Osteoblast (primary cell): Measurements from ENCODE around the gene IFIT3. TPM values are rescaled to one million over a fixed set of nuclear protein-coding genes. Genes with fewer than 3 reads are reported as not detected.
A peak's percentile ranks its signal among the peaks of the same experiment; 100 is the strongest.

ENCODE experiments used
- DNase-seq: peaks from one replicate; pipeline ENCODE4 v3.0.0; 2011; ENCODE audit warnings: low spot score, mixed read lengths; ENCODE audit not compliant: insufficient read length; ENCODE audit errors: missing footprints
- H2AFZ ChIP-seq: 2 replicates; pipeline ENCODE4 v1.6.0; 2011; ENCODE audit warnings: mild to moderate bottlenecking, low read length
- H3K27ac ChIP-seq: 2 replicates; pipeline ENCODE4 v1.5.1; 2011; ENCODE audit warnings: mild to moderate bottlenecking, low read depth, low read length, moderate library complexity
- H3K27me3 ChIP-seq: 2 replicates; pipeline ENCODE4 v1.6.0; 2012; ENCODE audit warnings: mild to moderate bottlenecking, control low read depth, inconsistent platforms, low read length, moderate library complexity; ENCODE audit not compliant: insufficient read depth
- H3K36me3 ChIP-seq: 2 replicates; pipeline ENCODE4 v1.5.1; 2011; ENCODE audit warnings: mild to moderate bottlenecking, low read length, control low read depth, moderate library complexity; ENCODE audit not compliant: insufficient read depth
- H3K4me1 ChIP-seq: 2 replicates; pipeline ENCODE4 v1.5.1; 2011; ENCODE audit warnings: mild to moderate bottlenecking, low read length, control low read depth, moderate library complexity; ENCODE audit not compliant: insufficient read depth
- H3K4me2 ChIP-seq: 2 replicates; pipeline ENCODE4 v1.6.0; 2011; ENCODE audit warnings: mild to moderate bottlenecking, low read length; ENCODE audit not compliant: insufficient read depth
- H3K4me3 ChIP-seq: fragments of 200-600 bp; sonication (generic); 3 replicates; pipeline ENCODE4 v1.5.1; 2012; ENCODE audit warnings: mild to moderate bottlenecking, low read length, inconsistent platforms; ENCODE audit not compliant: insufficient read depth
- H3K79me2 ChIP-seq: 2 replicates; pipeline ENCODE4 v1.6.0; 2012; ENCODE audit warnings: mild to moderate bottlenecking, low read length, control low read depth, inconsistent platforms; ENCODE audit not compliant: insufficient read depth
- H3K9me3 ChIP-seq: 2 replicates; pipeline ENCODE4 v1.5.1; 2011; ENCODE audit warnings: low read depth, low read length, control low read depth
- H4K20me1 ChIP-seq: 2 replicates; pipeline ENCODE4 v1.6.0; 2012; ENCODE audit warnings: mild to moderate bottlenecking, low read length, control low read depth; ENCODE audit not compliant: insufficient read depth
- total RNA-seq: library from RNA; depleted of rRNA; stranded (reverse); fragments of >200 nt; gene quantifications from 2 replicates; pipeline ENCODE4 v1.2.3, GENCODE V29; 2012
- TF ChIP-seq, protein P1 (sequence below): IDR thresholded peaks from 2 replicates; pipeline ENCODE4 v1.5.1; 2011; ENCODE audit warnings: mild to moderate bottlenecking, low read depth, low read length, moderate library complexity; ENCODE audit errors: extremely low read depth

IFIT3 gene
- total RNA-seq, 1 donor, result 43.8 TPM

DNA sequence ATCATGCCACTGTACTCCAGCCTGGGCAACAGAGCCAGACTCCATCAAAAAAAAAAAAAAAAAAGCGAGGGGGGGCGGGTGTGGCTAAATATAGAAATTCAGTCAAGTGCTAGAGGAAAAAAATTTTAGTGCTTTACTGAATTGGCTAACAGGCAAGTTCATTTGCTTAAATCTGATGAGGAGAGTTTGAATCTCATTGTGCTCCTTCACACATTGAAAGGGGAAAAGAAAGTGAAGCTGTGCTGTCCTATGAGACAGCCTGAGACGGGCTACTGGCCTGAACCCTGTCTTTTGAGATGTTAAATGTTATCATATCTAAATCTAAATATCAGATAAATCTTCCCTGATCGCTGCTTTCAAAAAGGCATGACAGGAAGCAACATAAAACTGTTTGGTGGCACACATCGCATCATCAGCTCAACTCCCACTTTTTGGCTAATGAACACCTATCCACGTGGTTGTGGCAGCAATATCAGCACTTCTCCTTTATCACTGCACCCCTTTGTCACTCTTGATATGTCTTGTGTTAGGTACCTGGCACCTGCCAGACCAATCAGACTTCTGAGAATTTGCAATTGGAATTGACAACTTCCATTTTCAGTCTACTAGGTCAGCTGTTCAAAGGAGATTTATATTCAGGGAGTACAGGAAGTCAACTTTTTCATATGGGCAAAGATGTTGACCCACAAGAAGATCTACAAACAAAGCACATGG, 36.1 kb downstream of the IFIT3 start:
- Histone ChIP-seq H3K27ac (no peak overlapping the region), H2AFZ (no peak overlapping the region), H3K4me2 (no peak overlapping the region), H4K20me1 (no peaks in the 10 kb centered on the region), H3K79me2 (no peaks in the 10 kb centered on the region), H3K9me3 (no peaks in the 10 kb centered on the region), H3K4me1 (peaks cover 11% of the 10 kb centered on the region), H3K36me3 (no peaks in the 10 kb centered on the region), H3K4me3 (no peak overlapping the region), H3K27me3 (no peaks in the 10 kb centered on the region)
- TF ChIP-seq, protein P1, sequence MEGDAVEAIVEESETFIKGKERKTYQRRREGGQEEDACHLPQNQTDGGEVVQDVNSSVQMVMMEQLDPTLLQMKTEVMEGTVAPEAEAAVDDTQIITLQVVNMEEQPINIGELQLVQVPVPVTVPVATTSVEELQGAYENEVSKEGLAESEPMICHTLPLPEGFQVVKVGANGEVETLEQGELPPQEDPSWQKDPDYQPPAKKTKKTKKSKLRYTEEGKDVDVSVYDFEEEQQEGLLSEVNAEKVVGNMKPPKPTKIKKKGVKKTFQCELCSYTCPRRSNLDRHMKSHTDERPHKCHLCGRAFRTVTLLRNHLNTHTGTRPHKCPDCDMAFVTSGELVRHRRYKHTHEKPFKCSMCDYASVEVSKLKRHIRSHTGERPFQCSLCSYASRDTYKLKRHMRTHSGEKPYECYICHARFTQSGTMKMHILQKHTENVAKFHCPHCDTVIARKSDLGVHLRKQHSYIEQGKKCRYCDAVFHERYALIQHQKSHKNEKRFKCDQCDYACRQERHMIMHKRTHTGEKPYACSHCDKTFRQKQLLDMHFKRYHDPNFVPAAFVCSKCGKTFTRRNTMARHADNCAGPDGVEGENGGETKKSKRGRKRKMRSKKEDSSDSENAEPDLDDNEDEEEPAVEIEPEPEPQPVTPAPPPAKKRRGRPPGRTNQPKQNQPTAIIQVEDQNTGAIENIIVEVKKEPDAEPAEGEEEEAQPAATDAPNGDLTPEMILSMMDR, result no peak
- no peak for DNase-seq

DNA sequence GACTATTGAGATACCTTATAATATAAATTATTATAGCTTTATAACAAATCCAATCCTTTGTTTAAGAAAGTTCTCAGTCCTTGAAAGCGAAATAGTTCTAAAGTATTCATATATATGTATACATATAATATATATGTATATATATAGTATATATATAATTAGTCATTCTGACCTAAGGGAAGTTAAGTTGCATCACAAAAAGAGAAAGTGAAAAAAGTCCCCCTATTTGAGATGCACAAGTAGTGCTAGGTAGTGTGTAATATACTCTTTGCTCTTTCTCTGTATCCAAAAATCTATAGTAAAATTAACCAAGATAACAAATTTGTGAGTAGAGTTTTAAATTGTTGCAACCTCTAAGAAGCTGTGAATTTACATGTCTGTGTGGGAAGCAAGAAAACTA, 36.7 kb downstream of the IFIT3 start:
- Histone ChIP-seq H2AFZ (no peak overlapping the region), H3K4me2 (no peak overlapping the region), H3K79me2 (no peaks in the 10 kb centered on the region), H3K36me3 (no peaks in the 10 kb centered on the region), H3K27ac (no peak overlapping the region), H3K4me3 (no peak overlapping the region), H3K9me3 (no peaks in the 10 kb centered on the region), H3K4me1 (peaks cover 17% of the 10 kb centered on the region), H4K20me1 (no peaks in the 10 kb centered on the region), H3K27me3 (no peaks in the 10 kb centered on the region)
- TF ChIP-seq, protein P1, result no peak
- no peak for DNase-seq

DNA sequence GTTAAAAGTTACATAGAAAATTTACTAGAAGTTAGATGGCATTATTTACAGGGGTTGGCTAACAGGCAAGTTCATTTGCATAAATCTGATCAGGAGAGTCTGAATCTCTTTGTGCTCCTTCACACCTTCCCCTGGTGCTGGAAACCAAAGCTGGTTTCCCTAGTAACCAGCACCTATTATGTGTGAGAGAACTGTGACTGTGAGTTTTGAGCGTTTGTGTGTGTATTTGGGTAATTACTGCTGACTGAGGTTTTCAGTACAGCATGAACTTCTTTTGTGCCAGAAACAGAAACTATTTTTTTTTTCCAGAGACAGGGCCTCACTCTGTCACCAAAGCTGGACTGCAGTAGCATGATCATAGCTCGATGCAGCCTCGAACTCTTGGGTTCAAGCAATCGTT, 39.7 kb downstream of the IFIT3 start:
- no peaks in the 10 kb centered on the region for H3K9me3 ChIP-seq
- no peak overlapping the region for H3K4me3 ChIP-seq
- no peaks in the 10 kb centered on the region for H3K79me2 ChIP-seq
- H3K36me3 ChIP-seq, result no peaks in the 10 kb centered on the region
- no peak overlapping the region for H3K27ac ChIP-seq
- peaks cover 19% of the 10 kb centered on the region for H3K4me1 ChIP-seq
- TF ChIP-seq, protein P1, result no peak
- H2AFZ ChIP-seq, result no peak overlapping the region
- DNase-seq, result no peak
- no peaks in the 10 kb centered on the region for H4K20me1 ChIP-seq
- no peaks in the 10 kb centered on the region for H3K27me3 ChIP-seq
- H3K4me2 ChIP-seq, result no peak overlapping the region

DNA sequence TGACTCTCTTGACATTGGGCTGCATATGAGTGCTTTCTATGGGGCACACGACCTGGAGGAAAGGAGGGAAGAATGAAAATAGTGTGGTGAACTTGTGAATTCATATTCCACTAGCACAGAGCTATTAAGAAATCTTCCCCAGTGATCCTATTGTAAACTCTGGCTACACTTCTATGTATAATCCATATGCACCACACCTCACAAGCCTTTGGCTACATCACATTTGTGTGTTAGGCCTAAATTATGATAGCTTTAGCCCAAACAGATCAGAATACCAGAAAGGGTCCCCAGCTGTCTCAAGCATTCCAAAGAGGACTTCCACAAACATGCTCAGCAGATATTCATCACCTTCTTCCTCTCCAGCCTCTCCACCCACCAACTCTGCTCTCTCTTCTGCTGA, 40.3 kb downstream of the IFIT3 start:
- TF ChIP-seq, protein P1, result no peak
- Histone ChIP-seq H3K27me3 (no peaks in the 10 kb centered on the region), H3K79me2 (no peaks in the 10 kb centered on the region), H3K4me3 (no peak overlapping the region), H3K4me2 (no peak overlapping the region), H3K36me3 (no peaks in the 10 kb centered on the region), H2AFZ (no peak overlapping the region), H3K27ac (peak overlapping the region; percentile 70), H3K4me1 (peaks cover 19% of the 10 kb centered on the region), H4K20me1 (no peaks in the 10 kb centered on the region), H3K9me3 (no peaks in the 10 kb centered on the region)
- DNase-seq, result no peak
